Measurements from ENCODE around the gene FNDC3B. TPM values are rescaled to one million over a fixed set of nuclear protein-coding genes. Genes with fewer than 3 reads are reported as not detected.

The FNDC3B gene
- total RNA-seq, 1 experiment from 2014 or later, result 173 TPM

GRCh38 chr3:172185907-172186306 lies 146.5 kb downstream of the FNDC3B start:
- no peak for TF ChIP-seq REST (IDR thresholded peaks at IDR 0.05; ENCODE audit: insufficient read depth in 1 of 2, low read depth in 2 of 2, low read length in 1 of 2)
- no peak for TF ChIP-seq SIN3A (IDR thresholded peaks at IDR 0.05; ENCODE audit: borderline replicate concordance, insufficient read depth, low read depth, low read length)
- TF ChIP-seq TCF7L2 (IDR thresholded peaks at IDR 0.05; ENCODE audit: low read depth, low read length), result no peak
- no peak for TF ChIP-seq POLR2AphosphoS5 (IDR thresholded peaks at IDR 0.05; ENCODE audit: low read depth, low read length)
- TF ChIP-seq CTCF (IDR thresholded peaks at IDR 0.05), result no peak
- POLR2A ChIA-PET, result no interaction called here

DNA sequence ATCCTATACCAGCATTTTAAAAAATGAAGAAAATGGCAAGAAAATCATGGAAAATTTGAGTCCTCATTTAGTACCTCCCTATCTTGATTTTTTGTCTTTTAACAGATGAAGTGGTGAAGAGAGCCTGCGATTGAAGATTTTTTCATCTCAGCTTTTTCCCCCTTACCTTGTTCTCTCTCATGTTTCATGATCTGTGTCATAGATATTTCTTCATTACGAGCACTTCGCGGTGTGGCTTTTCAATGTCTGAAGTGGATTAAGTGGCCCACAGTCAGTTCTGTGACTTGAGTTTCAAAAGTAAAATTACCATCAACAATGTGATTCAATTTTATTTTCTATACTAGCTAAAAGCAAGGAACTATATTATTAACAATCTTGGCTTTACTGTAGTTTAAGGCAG lies 147.2 kb downstream of the FNDC3B start:
- Histone ChIP-seq H3K27me3 (ENCODE audit: control insufficient read depth, insufficient read depth, low read length) (no peaks in the 10 kb centered on the region), H3K27ac (ENCODE audit: low read length) (peak overlapping the region; percentile 20; the same call in 1 of the 2 replicates), H3K36me3 (ENCODE audit: control insufficient read depth, insufficient read depth, low read length) (no peaks in the 10 kb centered on the region), H3K9me3 (ENCODE audit: control insufficient read depth, insufficient read depth, low read depth, low read length) (no peaks in the 10 kb centered on the region), H3K4me3 (ENCODE audit: low read depth in 2 of 2, low read length in 2 of 2) (no peak overlapping the region), H3K4me1 (ENCODE audit: control insufficient read depth, insufficient read depth, low read length) (peaks cover 43% of the 10 kb centered on the region)
- POLR2A ChIA-PET, result interaction anchor here (0.6 kb wide), 1 partner anchor 78 kb away, joined by 3 read pairs; no protein-coding TSS in a partner anchor
- intact Hi-C loops (cut with micrococcal nuclease; ENCODE audit: unreplicated experiment) (no loop called here), in situ Hi-C loops (cut with HindIII; ENCODE audit: low pct_unique_long_range_greater_than_20kb, low sequenced_read_pairs) (no loop called here)
- no TSS peak for BruUV-seq (replicated peaks)
- ATAC-seq (no peak), DNase-seq (ENCODE audit: low read depth, low spot score) (no peak)
- CTCF ChIA-PET, result no interaction called here
- TF ChIP-seq REST (IDR thresholded peaks at IDR 0.05; ENCODE audit: insufficient read depth in 1 of 2, low read depth in 2 of 2, low read length in 1 of 2) (no peak), POLR2AphosphoS5 (IDR thresholded peaks at IDR 0.05; ENCODE audit: low read depth, low read length) (no peak), TCF7L2 (IDR thresholded peaks at IDR 0.05; ENCODE audit: low read depth, low read length) (no peak), SIN3A (IDR thresholded peaks at IDR 0.05; ENCODE audit: borderline replicate concordance, insufficient read depth, low read depth, low read length) (no peak), CTCF (IDR thresholded peaks at IDR 0.05) (no peak)

More at GRCh38 chr3:172185907-172186306, 146.5 kb downstream of the FNDC3B start:
- CTCF ChIA-PET, result no interaction called here
- H3K27me3 ChIP-seq (ENCODE audit: control insufficient read depth, insufficient read depth, low read length), result no peaks in the 10 kb centered on the region
- no peaks in the 10 kb centered on the region for H3K36me3 ChIP-seq (ENCODE audit: control insufficient read depth, insufficient read depth, low read length)
- DNase-seq (ENCODE audit: low read depth, low spot score), result no peak
- ATAC-seq, result no peak
- no peak overlapping the region for H3K4me3 ChIP-seq (ENCODE audit: low read depth in 2 of 2, low read length in 2 of 2)
- intact Hi-C loops (cut with micrococcal nuclease; ENCODE audit: unreplicated experiment) (no loop called here), in situ Hi-C loops (cut with HindIII; ENCODE audit: low pct_unique_long_range_greater_than_20kb, low sequenced_read_pairs) (no loop called here)
- no peaks in the 10 kb centered on the region for H3K9me3 ChIP-seq (ENCODE audit: control insufficient read depth, insufficient read depth, low read depth, low read length)
- peaks cover 43% of the 10 kb centered on the region for H3K4me1 ChIP-seq (ENCODE audit: control insufficient read depth, insufficient read depth, low read length)
- no TSS peak for BruUV-seq (replicated peaks)
- peak overlapping the region; percentile 25; the same call in 1 of the 2 replicates for H3K27ac ChIP-seq (ENCODE audit: low read length)
